K562 (cell line): ENCODE data around the gene TAL1. TPM values are rescaled to one million over a fixed set of nuclear protein-coding genes. Genes with fewer than 3 reads are reported as not detected.

ENCODE experiments used
- CBX1 ChIP-seq: sonication (generic); IDR thresholded peaks from 2 replicates; pipeline ENCODE4 v1.6.1; 2016; ENCODE audit warnings: antibody characterized with exemption, low read depth, mild to moderate bottlenecking
- CXXC5 ChIP-seq: fragments of 250-450 bp; sonication (Bioruptor Pico); IDR thresholded peaks from 2 replicates; pipeline ENCODE4 v1.8.0; 2022; ENCODE audit warnings: inconsistent platforms, mild to moderate bottlenecking, moderate library complexity
- ELF2 ChIP-seq: fragments of 250-450 bp; sonication (Bioruptor Pico); IDR thresholded peaks from 2 replicates; pipeline ENCODE4 v1.5.0; 2021; ENCODE audit warnings: mild to moderate bottlenecking
- FOXA3 ChIP-seq, 2 experiments: fragments of 450-650 bp in 1 of 2; sonication (generic) in 1 of 2; formaldehyde crosslinking; IDR thresholded peaks in 1 of 2; conservative IDR thresholded peaks in 1 of 2; 2 replicates each; pipeline versions ENCODE4 v1.4.0 to v1.8.0; 2020 to 2022; ENCODE audit warnings: mild to moderate bottlenecking in 2 of 2, missing genetic modification reagents in 1 of 2
- HCFC1 ChIP-seq: IDR thresholded peaks from 2 replicates; pipeline ENCODE4 v1.6.1; 2012; ENCODE audit warnings: low read depth, low read length, improper control_type of control experiment
- KDM1A ChIP-seq, 2 experiments: fragments of 450-650 bp; IDR thresholded peaks; 2 replicates each; pipeline ENCODE4 v1.6.1; 2016; ENCODE audit warnings: mild to moderate bottlenecking in 2 of 2
- MYNN ChIP-seq, 2 experiments: sonication (generic); formaldehyde crosslinking in 1 of 2; IDR thresholded peaks; 2 replicates each; pipeline versions ENCODE4 v1.5.0 to v1.6.1; 2016 to 2020; ENCODE audit warnings: antibody characterized with exemption in 1 of 2, missing genetic modification reagents in 1 of 2
- NBN ChIP-seq: fragments of 450-650 bp; IDR thresholded peaks from 2 replicates; pipeline ENCODE4 v1.6.1; 2016; ENCODE audit warnings: low read depth, mild to moderate bottlenecking
- ZNF445 ChIP-seq: fragments of 250-450 bp; sonication (Bioruptor Pico); IDR thresholded peaks from 2 replicates; pipeline ENCODE4 v1.4.0; 2020; ENCODE audit warnings: low read depth, mild to moderate bottlenecking, moderate library complexity
- polyA plus RNA-seq, 8 experiments: library from polyadenylated mRNA; depleted of rRNA in 4 of 8; stranded (reverse) in 5 of 8; unstranded in 3 of 8; fragments of >200 nt; fragmentation: Nextera tagmentation in 2 of 8; fragmentation: Illumina TruSeq in 1 of 8; extraction: Ambion mirVana in 2 of 8; extraction: Trizol in 1 of 8; gene quantifications; 2 replicates each; pipeline versions ENCODE4 v1.2.1 to v1.2.3, GENCODE V29; 2011 to 2014; ENCODE audit warnings: inconsistent platforms in 1 of 8, missing spikeins in 1 of 8
- total RNA-seq, 7 experiments: library from RNA; depleted of rRNA in 6 of 7; stranded (reverse); fragments of >200 nt in 6 of 7; fragmentation: Illumina TruSeq in 2 of 7; extraction: Trizol in 2 of 7; gene quantifications; 2 replicates each; pipeline versions ENCODE4 v1.2.1 to v1.2.3, GENCODE V29; 2011 to 2021; ENCODE audit warnings: low replicate concordance in 1 of 7
- TF ChIP-seq, protein P1 (sequence below): fragments of 250-450 bp; sonication (Bioruptor Pico); IDR thresholded peaks from 2 replicates; pipeline ENCODE4 v1.8.0; 2021; ENCODE audit warnings: mild to moderate bottlenecking, moderate library complexity
- TF ChIP-seq, protein P2 (sequence below): fragments of 450-650 bp; IDR thresholded peaks from 2 replicates; pipeline ENCODE4 v1.6.1; 2014; ENCODE audit warnings: low read depth, mild to moderate bottlenecking, moderate library complexity, borderline replicate concordance
- TF ChIP-seq, protein P3 (sequence below): sonication (generic); formaldehyde crosslinking; IDR thresholded peaks from 2 replicates; pipeline ENCODE4 v1.8.1; 2023; ENCODE audit warnings: mild to moderate bottlenecking, missing genetic modification reagents
- TF ChIP-seq, protein P4 (sequence below): fragments of 200-800 bp; sonication (Bioruptor generic); IDR thresholded peaks from 2 replicates; pipeline ENCODE4 v1.6.1; 2016; ENCODE audit warnings: missing genetic modification characterization, missing compliant biosample characterization
- TF ChIP-seq, protein P5 (sequence below): fragments of 250-450 bp; sonication (Bioruptor Pico); IDR thresholded peaks from 2 replicates; pipeline ENCODE4 v1.4.0; 2020; ENCODE audit warnings: mild to moderate bottlenecking, moderate library complexity, borderline replicate concordance

TAL1 gene
- total and polyA plus RNA-seq, 9 of the 15 experiments (the other 6 are each of a cell fraction or from before 2014, with no cell fraction given), result 18.5 to 106 (median 59.7) TPM

GRCh38 chr1:47225430-47226100 lies 6.5 kb downstream of the TAL1 start (continued):
- TF ChIP-seq, protein P1, sequence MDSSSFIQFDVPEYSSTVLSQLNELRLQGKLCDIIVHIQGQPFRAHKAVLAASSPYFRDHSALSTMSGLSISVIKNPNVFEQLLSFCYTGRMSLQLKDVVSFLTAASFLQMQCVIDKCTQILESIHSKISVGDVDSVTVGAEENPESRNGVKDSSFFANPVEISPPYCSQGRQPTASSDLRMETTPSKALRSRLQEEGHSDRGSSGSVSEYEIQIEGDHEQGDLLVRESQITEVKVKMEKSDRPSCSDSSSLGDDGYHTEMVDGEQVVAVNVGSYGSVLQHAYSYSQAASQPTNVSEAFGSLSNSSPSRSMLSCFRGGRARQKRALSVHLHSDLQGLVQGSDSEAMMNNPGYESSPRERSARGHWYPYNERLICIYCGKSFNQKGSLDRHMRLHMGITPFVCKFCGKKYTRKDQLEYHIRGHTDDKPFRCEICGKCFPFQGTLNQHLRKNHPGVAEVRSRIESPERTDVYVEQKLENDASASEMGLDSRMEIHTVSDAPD (CRISPR knock-in tag), result no peak
- TF ChIP-seq, protein P2, sequence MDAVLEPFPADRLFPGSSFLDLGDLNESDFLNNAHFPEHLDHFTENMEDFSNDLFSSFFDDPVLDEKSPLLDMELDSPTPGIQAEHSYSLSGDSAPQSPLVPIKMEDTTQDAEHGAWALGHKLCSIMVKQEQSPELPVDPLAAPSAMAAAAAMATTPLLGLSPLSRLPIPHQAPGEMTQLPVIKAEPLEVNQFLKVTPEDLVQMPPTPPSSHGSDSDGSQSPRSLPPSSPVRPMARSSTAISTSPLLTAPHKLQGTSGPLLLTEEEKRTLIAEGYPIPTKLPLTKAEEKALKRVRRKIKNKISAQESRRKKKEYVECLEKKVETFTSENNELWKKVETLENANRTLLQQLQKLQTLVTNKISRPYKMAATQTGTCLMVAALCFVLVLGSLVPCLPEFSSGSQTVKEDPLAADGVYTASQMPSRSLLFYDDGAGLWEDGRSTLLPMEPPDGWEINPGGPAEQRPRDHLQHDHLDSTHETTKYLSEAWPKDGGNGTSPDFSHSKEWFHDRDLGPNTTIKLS, result no peak
- TF ChIP-seq ZNF445 (CRISPR knock-in tag) (no peak), CBX1 (no peak), FOXA3 (CRISPR knock-in tag; conservative IDR thresholded peaks at IDR 0.05 in 1 of 2, IDR thresholded peaks at IDR 0.05 in 1 of 2) (no peak), HCFC1 (no peak), CXXC5 (no peak), NBN (no peak), MYNN (IDR thresholded peaks at IDR 0.05) (no peak), MYNN (CRISPR knock-in tag; IDR thresholded peaks at IDR 0.05) (no peak), ELF2 (CRISPR knock-in tag) (no peak), KDM1A (IDR thresholded peaks at IDR 0.05) (no peak)
- TF ChIP-seq, protein P3, sequence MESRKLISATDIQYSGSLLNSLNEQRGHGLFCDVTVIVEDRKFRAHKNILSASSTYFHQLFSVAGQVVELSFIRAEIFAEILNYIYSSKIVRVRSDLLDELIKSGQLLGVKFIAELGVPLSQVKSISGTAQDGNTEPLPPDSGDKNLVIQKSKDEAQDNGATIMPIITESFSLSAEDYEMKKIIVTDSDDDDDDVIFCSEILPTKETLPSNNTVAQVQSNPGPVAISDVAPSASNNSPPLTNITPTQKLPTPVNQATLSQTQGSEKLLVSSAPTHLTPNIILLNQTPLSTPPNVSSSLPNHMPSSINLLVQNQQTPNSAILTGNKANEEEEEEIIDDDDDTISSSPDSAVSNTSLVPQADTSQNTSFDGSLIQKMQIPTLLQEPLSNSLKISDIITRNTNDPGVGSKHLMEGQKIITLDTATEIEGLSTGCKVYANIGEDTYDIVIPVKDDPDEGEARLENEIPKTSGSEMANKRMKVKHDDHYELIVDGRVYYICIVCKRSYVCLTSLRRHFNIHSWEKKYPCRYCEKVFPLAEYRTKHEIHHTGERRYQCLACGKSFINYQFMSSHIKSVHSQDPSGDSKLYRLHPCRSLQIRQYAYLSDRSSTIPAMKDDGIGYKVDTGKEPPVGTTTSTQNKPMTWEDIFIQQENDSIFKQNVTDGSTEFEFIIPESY (CRISPR knock-in tag), result peak; percentile 50; the same call in 1 of the 2 replicates
- TF ChIP-seq, protein P4, sequence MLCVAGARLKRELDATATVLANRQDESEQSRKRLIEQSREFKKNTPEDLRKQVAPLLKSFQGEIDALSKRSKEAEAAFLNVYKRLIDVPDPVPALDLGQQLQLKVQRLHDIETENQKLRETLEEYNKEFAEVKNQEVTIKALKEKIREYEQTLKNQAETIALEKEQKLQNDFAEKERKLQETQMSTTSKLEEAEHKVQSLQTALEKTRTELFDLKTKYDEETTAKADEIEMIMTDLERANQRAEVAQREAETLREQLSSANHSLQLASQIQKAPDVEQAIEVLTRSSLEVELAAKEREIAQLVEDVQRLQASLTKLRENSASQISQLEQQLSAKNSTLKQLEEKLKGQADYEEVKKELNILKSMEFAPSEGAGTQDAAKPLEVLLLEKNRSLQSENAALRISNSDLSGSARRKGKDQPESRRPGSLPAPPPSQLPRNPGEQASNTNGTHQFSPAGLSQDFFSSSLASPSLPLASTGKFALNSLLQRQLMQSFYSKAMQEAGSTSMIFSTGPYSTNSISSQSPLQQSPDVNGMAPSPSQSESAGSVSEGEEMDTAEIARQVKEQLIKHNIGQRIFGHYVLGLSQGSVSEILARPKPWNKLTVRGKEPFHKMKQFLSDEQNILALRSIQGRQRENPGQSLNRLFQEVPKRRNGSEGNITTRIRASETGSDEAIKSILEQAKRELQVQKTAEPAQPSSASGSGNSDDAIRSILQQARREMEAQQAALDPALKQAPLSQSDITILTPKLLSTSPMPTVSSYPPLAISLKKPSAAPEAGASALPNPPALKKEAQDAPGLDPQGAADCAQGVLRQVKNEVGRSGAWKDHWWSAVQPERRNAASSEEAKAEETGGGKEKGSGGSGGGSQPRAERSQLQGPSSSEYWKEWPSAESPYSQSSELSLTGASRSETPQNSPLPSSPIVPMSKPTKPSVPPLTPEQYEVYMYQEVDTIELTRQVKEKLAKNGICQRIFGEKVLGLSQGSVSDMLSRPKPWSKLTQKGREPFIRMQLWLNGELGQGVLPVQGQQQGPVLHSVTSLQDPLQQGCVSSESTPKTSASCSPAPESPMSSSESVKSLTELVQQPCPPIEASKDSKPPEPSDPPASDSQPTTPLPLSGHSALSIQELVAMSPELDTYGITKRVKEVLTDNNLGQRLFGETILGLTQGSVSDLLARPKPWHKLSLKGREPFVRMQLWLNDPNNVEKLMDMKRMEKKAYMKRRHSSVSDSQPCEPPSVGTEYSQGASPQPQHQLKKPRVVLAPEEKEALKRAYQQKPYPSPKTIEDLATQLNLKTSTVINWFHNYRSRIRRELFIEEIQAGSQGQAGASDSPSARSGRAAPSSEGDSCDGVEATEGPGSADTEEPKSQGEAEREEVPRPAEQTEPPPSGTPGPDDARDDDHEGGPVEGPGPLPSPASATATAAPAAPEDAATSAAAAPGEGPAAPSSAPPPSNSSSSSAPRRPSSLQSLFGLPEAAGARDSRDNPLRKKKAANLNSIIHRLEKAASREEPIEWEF, result no peak
- TF ChIP-seq, protein P5, sequence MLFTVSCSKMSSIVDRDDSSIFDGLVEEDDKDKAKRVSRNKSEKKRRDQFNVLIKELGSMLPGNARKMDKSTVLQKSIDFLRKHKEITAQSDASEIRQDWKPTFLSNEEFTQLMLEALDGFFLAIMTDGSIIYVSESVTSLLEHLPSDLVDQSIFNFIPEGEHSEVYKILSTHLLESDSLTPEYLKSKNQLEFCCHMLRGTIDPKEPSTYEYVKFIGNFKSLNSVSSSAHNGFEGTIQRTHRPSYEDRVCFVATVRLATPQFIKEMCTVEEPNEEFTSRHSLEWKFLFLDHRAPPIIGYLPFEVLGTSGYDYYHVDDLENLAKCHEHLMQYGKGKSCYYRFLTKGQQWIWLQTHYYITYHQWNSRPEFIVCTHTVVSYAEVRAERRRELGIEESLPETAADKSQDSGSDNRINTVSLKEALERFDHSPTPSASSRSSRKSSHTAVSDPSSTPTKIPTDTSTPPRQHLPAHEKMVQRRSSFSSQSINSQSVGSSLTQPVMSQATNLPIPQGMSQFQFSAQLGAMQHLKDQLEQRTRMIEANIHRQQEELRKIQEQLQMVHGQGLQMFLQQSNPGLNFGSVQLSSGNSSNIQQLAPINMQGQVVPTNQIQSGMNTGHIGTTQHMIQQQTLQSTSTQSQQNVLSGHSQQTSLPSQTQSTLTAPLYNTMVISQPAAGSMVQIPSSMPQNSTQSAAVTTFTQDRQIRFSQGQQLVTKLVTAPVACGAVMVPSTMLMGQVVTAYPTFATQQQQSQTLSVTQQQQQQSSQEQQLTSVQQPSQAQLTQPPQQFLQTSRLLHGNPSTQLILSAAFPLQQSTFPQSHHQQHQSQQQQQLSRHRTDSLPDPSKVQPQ (CRISPR knock-in tag), result no peak
